Keratinocyte (primary cell): ENCODE data around the gene CFC1B.
"Not testable (repeated sequence)": the region's sequence is repeated elsewhere in the genome, so short reads cannot be mapped to it uniquely, and the experiment has no call there.

Experiments used
- CTCF ChIP-seq, 3 experiments: IDR thresholded peaks in 1 of 3; conservative IDR thresholded peaks in 1 of 3; optimal IDR thresholded peaks in 1 of 3; 2 replicates in 2 of 3; 3 replicates in 1 of 3; pipeline versions ENCODE3 to v1.5.1; 2011; ENCODE audit warnings: low read length in 3 of 3, mild to moderate bottlenecking in 3 of 3, moderate library complexity in 2 of 3, control low read depth in 1 of 3, inconsistent platforms in 1 of 3; ENCODE audit not compliant: insufficient read depth in 2 of 3; ENCODE audit errors: extremely low read depth in 1 of 3
- EZH2 ChIP-seq: IDR thresholded peaks from one replicate; pipeline ENCODE4 v1.6.1; 2012; ENCODE audit warnings: inconsistent platforms, mild to moderate bottlenecking, low read length, moderate library complexity

DNA sequence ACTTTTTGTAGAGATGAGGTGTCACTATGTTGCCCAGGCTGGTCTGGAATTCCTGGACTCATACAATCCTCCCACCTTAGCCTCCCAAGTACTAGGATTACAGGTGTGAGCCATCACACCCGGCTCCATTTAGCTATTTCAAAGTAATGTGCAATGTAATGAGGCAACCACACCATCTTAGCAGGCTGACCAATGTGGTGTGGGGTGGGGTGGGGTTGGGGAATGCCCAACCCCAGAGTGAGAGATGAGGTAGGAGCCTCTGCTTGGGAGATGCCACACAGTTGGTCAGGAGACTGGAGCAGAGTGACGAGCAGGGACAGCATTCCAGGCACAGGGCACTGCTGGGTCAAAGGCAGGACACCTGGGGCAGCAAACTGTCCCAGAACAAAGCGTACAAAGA, 27.4 kb downstream of the CFC1B start:
- TF ChIP-seq EZH2; CTCF (optimal IDR thresholded peaks at IDR 0.05 in 1 of 3, IDR thresholded peaks at IDR 0.05 in 1 of 3, conservative IDR thresholded peaks at IDR 0.05 in 1 of 3; ENCODE audit: extremely low read depth in 1 of 3, insufficient read depth in 2 of 3, low read length in 3 of 3): not testable (repeated sequence)
